IMR-90 (cell line): Measurements from ENCODE around the gene ANKRD9. TPM values are rescaled to one million over a fixed set of nuclear protein-coding genes. Genes with fewer than 3 reads are reported as not detected.

Source experiments
- ATAC-seq: fragments of 200-7000 bp; cut with Tn5 transposase; 2 replicates; pipeline ENCODE4 v1.9.1; 2020; ENCODE audit warnings: low read depth, mild to moderate bottlenecking, moderate library complexity
- BruUV-seq: library from RNA; stranded (reverse); fragments of 400-500 nt; replicated peaks from 2 replicates; lab custom pipeline; 2021; lab: Mats Ljungman, UMichigan
- CTCF ChIA-PET: fragments of 300-600 bp; formaldehyde crosslinking; extraction: SDS; loops from one replicate; lab custom pipeline; 2021; ENCODE audit warnings: antibody characterized with exemption; lab: Yijun Ruan, JAX
- POLR2A ChIA-PET: fragments of 300-600 bp; sonication (Branson Sonifier 250); formaldehyde crosslinking; loops from one replicate; lab custom pipeline; 2022; ENCODE audit warnings: antibody characterized with exemption; ENCODE audit not compliant: unreplicated experiment; lab: Charles Lee
- DNase-seq: peaks from one replicate; pipeline ENCODE4 v3.0.0; 2013
- H2AFZ ChIP-seq: replicated peaks from 2 replicates; pipeline ENCODE3; 2013; ENCODE audit warnings: low read length, mild to moderate bottlenecking; ENCODE audit not compliant: poor library complexity
- H2AK5ac ChIP-seq: 2 replicates; pipeline ENCODE4 v1.6.1; 2013; ENCODE audit warnings: low read depth, low read length, inconsistent platforms
- H2AK9ac ChIP-seq: replicated peaks from 2 replicates; pipeline ENCODE3; 2013; ENCODE audit warnings: mild to moderate bottlenecking, low read depth, low read length, moderate library complexity; ENCODE audit not compliant: poor library complexity
- H2BK120ac ChIP-seq: 2 replicates; pipeline ENCODE4 v1.6.1; 2013; ENCODE audit warnings: low read depth, low read length, inconsistent platforms
- H2BK15ac ChIP-seq: 3 replicates; pipeline ENCODE4 v1.6.1; 2013; ENCODE audit warnings: low read depth, low read length, inconsistent platforms
- H2BK20ac ChIP-seq: 2 replicates; pipeline ENCODE4 v1.6.1; 2013; ENCODE audit warnings: low read depth, mild to moderate bottlenecking, inconsistent platforms, low read length, moderate library complexity
- H2BK5ac ChIP-seq: 2 replicates; pipeline ENCODE4 v1.6.1; 2013; ENCODE audit warnings: mild to moderate bottlenecking, low read depth, low read length, inconsistent platforms; ENCODE audit not compliant: poor library complexity, severe bottlenecking
- H3K14ac ChIP-seq: replicated peaks from 2 replicates; pipeline ENCODE4 v1.6.1; 2013; ENCODE audit warnings: low read depth, low read length, inconsistent platforms
- H3K18ac ChIP-seq: 2 replicates; pipeline ENCODE4 v1.6.1; 2013; ENCODE audit warnings: low read depth, low read length, control low read depth
- H3K23ac ChIP-seq: 2 replicates; pipeline ENCODE4 v1.6.1; 2013; ENCODE audit warnings: low read depth, low read length, inconsistent platforms
- H3K27ac ChIP-seq: 2 replicates; pipeline ENCODE4 v1.5.1; 2013; ENCODE audit warnings: mild to moderate bottlenecking, control low read depth, low read length; ENCODE audit not compliant: insufficient read depth
- H3K27me3 ChIP-seq: 2 replicates; pipeline ENCODE4 v1.6.1; 2013; ENCODE audit warnings: low read length; ENCODE audit not compliant: control insufficient read depth, insufficient read depth
- H3K36me3 ChIP-seq: 2 replicates; pipeline ENCODE4 v1.6.1; 2013; ENCODE audit warnings: low read length, mixed read lengths; ENCODE audit not compliant: control insufficient read depth, insufficient read depth
- H3K4ac ChIP-seq: 2 replicates; pipeline ENCODE4 v1.6.1; 2013; ENCODE audit warnings: low read depth, low read length, inconsistent platforms
- H3K4me1 ChIP-seq: 2 replicates; pipeline ENCODE4 v1.6.1; 2013; ENCODE audit warnings: low read length, mixed read lengths; ENCODE audit not compliant: control insufficient read depth, insufficient read depth
- H3K4me2 ChIP-seq: 2 replicates; pipeline ENCODE4 v1.6.1; 2013; ENCODE audit warnings: low read depth, mild to moderate bottlenecking, control low read depth, low read length, moderate library complexity
- H3K4me3 ChIP-seq: 2 replicates; pipeline ENCODE4 v1.5.1; 2013; ENCODE audit warnings: low read depth, mild to moderate bottlenecking, control low read depth, low read length, moderate library complexity; ENCODE audit not compliant: insufficient read depth
- H3K56ac ChIP-seq: 2 replicates; pipeline ENCODE4 v1.6.1; 2013; ENCODE audit warnings: low read length, inconsistent platforms; ENCODE audit not compliant: insufficient read depth; ENCODE audit errors: extremely low read depth
- H3K79me1 ChIP-seq, 2 experiments: 2 replicates each; pipeline ENCODE4 v1.6.1; 2013; ENCODE audit warnings: low read length in 2 of 2, inconsistent platforms in 1 of 2, low read depth in 1 of 2
- H3K9ac ChIP-seq: 2 replicates; pipeline ENCODE4 v1.6.1; 2013; ENCODE audit warnings: low read depth, low read length, control low read depth
- H3K9me1 ChIP-seq: 2 replicates; pipeline ENCODE4 v1.6.1; 2013; ENCODE audit warnings: low read length, inconsistent platforms; ENCODE audit not compliant: insufficient read depth
- H3K9me3 ChIP-seq: 2 replicates; pipeline ENCODE4 v1.6.1; 2013; ENCODE audit warnings: low read length; ENCODE audit not compliant: control insufficient read depth, insufficient read depth
- H4K20me1 ChIP-seq: 2 replicates; pipeline ENCODE4 v1.6.1; 2013; ENCODE audit warnings: low read length, inconsistent platforms; ENCODE audit not compliant: insufficient read depth
- H4K5ac ChIP-seq: 2 replicates; pipeline ENCODE4 v1.6.1; 2013; ENCODE audit warnings: mild to moderate bottlenecking, low read depth, low read length, control low read depth
- H4K8ac ChIP-seq, 2 experiments: 2 replicates each; pipeline ENCODE4 v1.6.1; 2013; ENCODE audit warnings: low read depth in 2 of 2, low read length in 2 of 2, control low read depth in 1 of 2, inconsistent platforms in 1 of 2
- H4K91ac ChIP-seq: 2 replicates; pipeline ENCODE4 v1.6.1; 2013; ENCODE audit warnings: low read depth, low read length, inconsistent platforms; ENCODE audit not compliant: insufficient read depth
- BHLHE40 ChIP-seq: fragments of 150-350 bp; IDR thresholded peaks from 2 replicates; pipeline ENCODE4 v1.6.1; 2016; ENCODE audit warnings: mild to moderate bottlenecking, low read depth, low read length
- CEBPB ChIP-seq: IDR thresholded peaks from 2 replicates; pipeline ENCODE4 v1.6.1; 2012; ENCODE audit warnings: low read depth, low read length, improper control_type of control experiment
- CTCF ChIP-seq: conservative IDR thresholded peaks from 2 replicates; pipeline ENCODE4 v1.5.1; 2012; ENCODE audit warnings: mild to moderate bottlenecking, low read depth, low read length, improper control_type of control experiment
- MAZ ChIP-seq: IDR thresholded peaks from 2 replicates; pipeline ENCODE4 v1.6.1; 2012; ENCODE audit warnings: low read depth, mild to moderate bottlenecking, low read length, improper control_type of control experiment, moderate library complexity, borderline replicate concordance
- MXI1 ChIP-seq: IDR thresholded peaks from 2 replicates; pipeline ENCODE4 v1.6.1; 2012; ENCODE audit warnings: low read depth, mild to moderate bottlenecking, low read length, moderate library complexity, borderline replicate concordance
- RCOR1 ChIP-seq: IDR thresholded peaks from 2 replicates; pipeline ENCODE4 v1.6.1; 2012; ENCODE audit warnings: mild to moderate bottlenecking, low read length, improper control_type of control experiment; ENCODE audit not compliant: insufficient replicate concordance
- RFX5 ChIP-seq: IDR thresholded peaks from 2 replicates; pipeline ENCODE4 v1.8.0; 2012; ENCODE audit warnings: low read depth, mild to moderate bottlenecking, low read length, moderate library complexity
- WGBS, 2 experiments: methylation state at CpG; one replicate each; pipeline versions ENCODE4 v1.1.5 to v1.1.7; 2013; ENCODE audit warnings: missing lambda C conversion rate in 2 of 2; ENCODE audit not compliant: insufficient read length in 1 of 2; ENCODE audit errors: extremely low coverage in 2 of 2; 5-methylcytosine and 5-hydroxymethylcytosine counted together
- dilution Hi-C: fragments of 300-500 bp; cut with HindIII; formaldehyde crosslinking; loops from one replicate; pipeline ENCODE4 v1.14.3; 2018; ENCODE audit warnings: low sequenced_read_pairs; ENCODE audit not compliant: unreplicated experiment
- in situ Hi-C: fragments of 300-500 bp; cut with MboI; formaldehyde crosslinking; loops from 3 replicates; pipeline ENCODE4 v1.14.3; 2019; ENCODE audit warnings: low sequenced_read_pairs, inconsistent platforms, mixed read lengths
- intact Hi-C: fragments of 100-400 bp; cut with micrococcal nuclease; formaldehyde crosslinking; loops from 2 replicates; pipeline ENCODE4 v1.10.0; 2022
- polyA plus RNA-seq, 3 experiments: library from polyadenylated mRNA; depleted of rRNA; stranded (reverse); fragments of >200 nt; gene quantifications; 2 replicates each; pipeline ENCODE4 v1.2.3, GENCODE V29; 2012; ENCODE audit warnings: low replicate concordance in 1 of 3
- total RNA-seq: library from RNA; depleted of rRNA; stranded (reverse); fragments of >200 nt; gene quantifications from 2 replicates; pipeline ENCODE4 v1.2.3, GENCODE V29; 2012

Gene ANKRD9
- total and polyA plus RNA-seq, 2 of the 4 experiments (the other 2 are of a cell fraction): 3.9 to 15.7 TPM

GRCh38 chr14:102508774-102509745 lies 516 bp downstream of the ANKRD9 start:
- H3K9ac ChIP-seq: peak overlapping the region; percentile 51
- H3K4me2 ChIP-seq: peak overlapping the region; percentile 84
- CTCF ChIA-PET: interaction anchor here (1.1 to 2.0 kb wide), 3 partner anchors 15 to 71 kb away, joined by 3 to 7 read pairs (median 4); no protein-coding TSS in a partner anchor
- H3K27ac ChIP-seq: peak overlapping the region; percentile 24; the same call in 1 of the 2 replicates
- H2AFZ ChIP-seq: peak overlapping the region; percentile 94
- no peaks in the 10 kb centered on the region for H3K9me3 ChIP-seq
- H4K8ac ChIP-seq: peak overlapping the region; percentile 10 to 83; a peak in 2 of 4 replicates
- dilution Hi-C loops (no loop called here), intact Hi-C loops (no loop called here), in situ Hi-C loops (no loop called here)
- H3K4ac ChIP-seq: peak overlapping the region; percentile 56
- H4K5ac ChIP-seq: 0 out of 2 replicates have a peak overlapping the region, but pooled peaks have one; percentile 6
- H4K91ac ChIP-seq: no peak overlapping the region
- peaks cover 11 to 12% of the 10 kb centered on the region in 2 experiments for H3K79me1 ChIP-seq
- peak overlapping the region; percentile 56; the same call in 1 of the 2 replicates for H3K23ac ChIP-seq
- peaks cover 6% of the 10 kb centered on the region; the same call in 1 of the 2 replicates for H3K9me1 ChIP-seq
- peak overlapping the region; percentile 87 for H2AK9ac ChIP-seq
- POLR2A ChIA-PET: no interaction called here
- H3K14ac ChIP-seq: peak overlapping the region; percentile 13; the same call in 1 of the 2 replicates
- H2BK120ac ChIP-seq: no peak overlapping the region
- DNase-seq (peak; percentile 41), ATAC-seq (peak; percentile 43)
- no TSS peak for BruUV-seq
- TF ChIP-seq RFX5 (no peak), CTCF (no peak), MAZ (peak; percentile 9; the same call in 1 of the 2 replicates), CEBPB (peak; percentile 46; the same call in 1 of the 2 replicates), RCOR1 (no peak), MXI1 (peak; percentile 13; the same call in 1 of the 2 replicates), BHLHE40 (peak; percentile 87)
- H4K20me1 ChIP-seq: no peaks in the 10 kb centered on the region
- 7% methylated on average over 27 of the region's 110 CpGs; no CpG with 5 or more reads in 1 of the 2 experiments for WGBS, 2 experiments
- H3K56ac ChIP-seq: no peak overlapping the region
- H3K36me3 ChIP-seq: peaks cover 12% of the 10 kb centered on the region
- H2AK5ac ChIP-seq: peak overlapping the region; percentile 56
- H3K18ac ChIP-seq: peak overlapping the region; percentile 18; the same call in 1 of the 2 replicates
- H3K27me3 ChIP-seq: no peaks in the 10 kb centered on the region
- peak overlapping the region; percentile 53 for H3K4me3 ChIP-seq
- H3K4me1 ChIP-seq: peaks cover 8% of the 10 kb centered on the region
- no peak overlapping the region for H2BK20ac ChIP-seq
- no peak overlapping the region for H2BK5ac ChIP-seq
- no peak overlapping the region for H2BK15ac ChIP-seq
